Stomach (tissue), 9 donors: Measurements from ENCODE around the gene GHRL. TPM values are rescaled to one million over a fixed set of nuclear protein-coding genes. Genes with fewer than 3 reads are reported as not detected.

Source experiments
- DNase-seq, 2 donors: peaks; one replicate each; pipeline versions ENCODE4 v3.0.0 to v3.0.0-alpha.2; 2013 to 2019
- H3K27ac ChIP-seq, 5 donors: fragments of 200-600 bp in 4 of 5; sonication (generic) in 4 of 5; one replicate each; pipeline ENCODE4 v1.5.1; 2013 to 2019; ENCODE audit warnings: mild to moderate bottlenecking in 1 of 5, moderate library complexity in 1 of 5
- H3K27me3 ChIP-seq, 3 donors: fragments of 200-600 bp; sonication (generic); one replicate each; pipeline ENCODE4 v1.5.1; 2017 to 2019; ENCODE audit warnings: mixed run types in 1 of 3
- H3K36me3 ChIP-seq, 4 donors: fragments of 200-600 bp; sonication (generic); 1 replicate in 3 of 4; 2 replicates in 1 of 4; pipeline ENCODE4 v1.5.1; 2016 to 2019
- H3K4me1 ChIP-seq, 4 donors: fragments of 200-600 bp; sonication (generic); one replicate each; pipeline ENCODE4 v1.5.1; 2016 to 2019
- H3K4me3 ChIP-seq, 4 donors: fragments of 200-600 bp; sonication (generic) in 3 of 4; one replicate each; pipeline ENCODE4 v1.5.1; 2016 to 2019; ENCODE audit warnings: mild to moderate bottlenecking in 1 of 4
- H3K9me3 ChIP-seq, 4 donors: fragments of 200-600 bp; sonication (generic); one replicate each; pipeline ENCODE4 v1.5.1; 2016 to 2019
- CTCF ChIP-seq, 7 experiments: fragments of 450-650 bp in 4 of 7; fragments of 200-600 bp in 3 of 7; sonication (generic) in 3 of 7; IDR thresholded peaks; one replicate each; pipeline ENCODE4 v1.5.1; 2016 to 2019; ENCODE audit warnings: antibody characterized with exemption in 7 of 7, control low read depth in 2 of 7, mild to moderate bottlenecking in 1 of 7
- EP300 ChIP-seq: sonication (generic); formaldehyde crosslinking; IDR thresholded peaks from one replicate; pipeline ENCODE4 v1.6.1; 2017; ENCODE audit warnings: antibody characterized with exemption
- POLR2A ChIP-seq, 4 donors: fragments of 450-650 bp; IDR thresholded peaks; one replicate each; pipeline ENCODE4 v1.6.1; 2016; ENCODE audit warnings: antibody characterized with exemption in 4 of 4, control low read depth in 2 of 4, mild to moderate bottlenecking in 1 of 4, moderate library complexity in 1 of 4
- POLR2AphosphoS5 ChIP-seq, 3 donors: sonication (generic); formaldehyde crosslinking; IDR thresholded peaks; one replicate each; pipeline ENCODE4 v1.6.1; 2016; ENCODE audit warnings: antibody characterized with exemption in 3 of 3
- WGBS, 5 donors: extraction: QIAGEN DNeasy Blood & Tissue Kit in 3 of 5; methylation state at CpG; one replicate each; pipeline versions ENCODE4 v1.1.5 to v1.1.7; 2013 to 2018; 5-methylcytosine and 5-hydroxymethylcytosine counted together
- intact Hi-C: fragments of 100-400 bp; cut with DNase I; formaldehyde crosslinking; loops from one replicate; pipeline ENCODE4 v1.15.1; 2023; ENCODE audit warnings: low total_unique reads
- polyA plus RNA-seq, 3 donors: library from polyadenylated mRNA; stranded (reverse); fragments of 200-250 nt; gene quantifications; one replicate each; pipeline ENCODE4 v1.2.3, GENCODE V29; 2013
- total RNA-seq, 5 donors: library from RNA; depleted of rRNA; stranded (reverse); fragments of >200 nt; gene quantifications; one replicate each; pipeline versions ENCODE4 v1.1.0 to v1.2.3, GENCODE V29; 2014 to 2016
- donor health status: healthy with polysubstance abuse.
- donor health status: Bipolar disorder and iron deficiency.
- donor health status: healthy.

Gene GHRL
- total and polyA plus RNA-seq, 8 donors: 1.7 to 804 (median 253) TPM

- no peak for DNase-seq
- no peak for TF ChIP-seq EP300
- TF ChIP-seq CTCF (IDR thresholded peaks at IDR 0.05): no peak
- no peak for TF ChIP-seq POLR2A (IDR thresholded peaks at IDR 0.05)
- no peak for TF ChIP-seq POLR2AphosphoS5 (IDR thresholded peaks at IDR 0.05)
- peaks cover 9 to 64% (median 44%) of the 10 kb centered on the region in 4 donors for H3K4me1 ChIP-seq
- no peaks in the 10 kb centered on the region for H3K9me3 ChIP-seq
- H3K36me3 ChIP-seq: peaks cover 44 to 63% (median 61%) of the 10 kb centered on the region in 4 donors
- no peak overlapping the region for H3K27ac ChIP-seq
- intact Hi-C loops: no loop called here
- no peaks in the 10 kb centered on the region for H3K27me3 ChIP-seq
- WGBS, 5 donors: 90 to 97% (median 94%) methylated on average over 3 of the region's 3 CpGs
- no peak overlapping the region for H3K4me3 ChIP-seq
Observed at GRCh38 chr3:10317961-10318350, 25.2 kb upstream of the GHRL start.

DNA sequence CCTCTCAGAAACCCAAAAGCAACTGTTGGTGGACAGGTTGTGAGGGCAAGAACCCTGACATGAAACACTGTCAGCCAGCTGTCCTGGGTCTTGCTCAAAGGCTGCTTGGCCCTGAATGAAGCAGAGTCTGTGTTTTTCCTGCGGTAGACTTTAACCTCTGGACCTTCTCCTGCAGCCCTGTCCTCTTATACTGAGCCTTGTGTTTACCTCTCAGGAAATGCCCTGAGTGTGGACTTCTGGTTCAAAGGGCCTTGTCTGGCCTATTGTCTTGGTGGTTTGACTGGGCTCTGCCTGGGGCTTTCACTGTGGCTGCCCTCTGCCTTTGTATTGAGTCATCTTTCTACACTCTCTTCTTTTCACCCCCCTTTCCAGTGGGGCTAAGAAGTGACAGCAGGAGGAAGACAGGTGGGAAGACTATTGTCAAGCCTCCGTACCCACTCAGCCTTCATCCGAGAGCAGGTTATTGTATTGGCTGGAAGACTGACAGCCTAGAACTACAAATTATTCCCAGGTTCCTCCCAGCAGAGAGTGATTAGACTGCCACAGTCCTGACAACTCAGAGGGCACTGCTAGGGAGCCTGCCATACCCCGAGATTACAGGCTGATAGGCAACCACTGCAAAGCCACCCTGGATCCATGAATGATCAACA is 24.7 kb upstream of the GHRL start:
- Histone ChIP-seq H3K9me3 (no peaks in the 10 kb centered on the region), H3K27ac (no peak overlapping the region), H3K36me3 (peaks cover 50 to 68% (median 66%) of the 10 kb centered on the region in 4 donors), H3K4me3 (no peak overlapping the region), H3K27me3 (no peaks in the 10 kb centered on the region), H3K4me1 (peaks cover 9 to 64% (median 44%) of the 10 kb centered on the region in 4 donors)
- TF ChIP-seq POLR2A (IDR thresholded peaks at IDR 0.05) (no peak), CTCF (IDR thresholded peaks at IDR 0.05) (no peak), POLR2AphosphoS5 (IDR thresholded peaks at IDR 0.05) (no peak), EP300 (no peak)
- intact Hi-C loops: no loop called here
- WGBS, 5 donors: 83 to 93% (median 89%) methylated on average over 4 of the region's 4 CpGs
- no peak for DNase-seq

DNA sequence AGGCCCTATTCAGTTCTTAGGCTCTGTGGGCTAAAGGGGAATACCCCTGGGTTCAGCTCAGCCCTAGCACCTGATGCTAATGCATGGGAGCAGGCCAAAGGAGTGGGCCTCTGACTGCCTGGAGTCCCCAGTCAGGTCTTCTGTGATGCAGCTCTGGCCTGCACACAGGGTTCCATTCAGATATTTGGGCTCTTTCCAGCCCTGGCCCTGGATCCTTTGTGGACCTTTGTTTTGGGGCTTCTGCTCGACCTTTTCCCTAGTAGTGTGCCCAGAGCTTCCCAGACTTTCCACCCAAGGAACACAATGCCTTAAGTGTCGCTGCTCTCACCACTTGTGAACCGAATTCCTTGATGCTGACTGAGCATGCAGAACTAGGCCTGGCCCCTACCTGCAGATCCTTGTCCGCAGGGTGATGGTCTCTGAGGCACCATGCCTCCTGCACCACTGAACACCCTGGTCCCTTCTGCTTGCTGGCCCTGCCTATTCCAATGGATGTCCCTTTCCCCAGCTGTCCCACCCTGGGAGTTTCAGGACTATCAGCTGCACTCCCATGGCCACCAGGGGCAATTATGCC is 23.1 kb upstream of the GHRL start:
- no peak overlapping the region for H3K27ac ChIP-seq
- no peaks in the 10 kb centered on the region for H3K27me3 ChIP-seq
- no peaks in the 10 kb centered on the region for H3K9me3 ChIP-seq
- WGBS, 5 donors: 86 to 94% (median 91%) methylated on average over 4 of the region's 4 CpGs
- no peak overlapping the region for H3K4me3 ChIP-seq
- intact Hi-C loops: no loop called here
- no peak for DNase-seq
- peaks cover 65 to 84% (median 82%) of the 10 kb centered on the region in 4 donors for H3K36me3 ChIP-seq
- no peak for TF ChIP-seq CTCF (IDR thresholded peaks at IDR 0.05)
- TF ChIP-seq POLR2AphosphoS5 (IDR thresholded peaks at IDR 0.05): no peak
- TF ChIP-seq POLR2A (IDR thresholded peaks at IDR 0.05): no peak
- no peak for TF ChIP-seq EP300
- peaks cover 9 to 57% (median 37%) of the 10 kb centered on the region in 4 donors for H3K4me1 ChIP-seq

GRCh38 chr3:10315101-10315500 is 22.4 kb upstream of the GHRL start:
- 83 to 92% (median 88%) methylated on average over 10 to 14 of the region's 14 CpGs for WGBS, 5 donors
- peaks cover 73 to 91% (median 89%) of the 10 kb centered on the region in 4 donors for H3K36me3 ChIP-seq
- H3K4me1 ChIP-seq: peaks cover 9 to 54% (median 33%) of the 10 kb centered on the region in 4 donors
- no peaks in the 10 kb centered on the region for H3K9me3 ChIP-seq
- H3K4me3 ChIP-seq: no peak overlapping the region
- H3K27me3 ChIP-seq: no peaks in the 10 kb centered on the region
- TF ChIP-seq EP300 (no peak), POLR2AphosphoS5 (IDR thresholded peaks at IDR 0.05) (no peak), CTCF (IDR thresholded peaks at IDR 0.05) (no peak), POLR2A (IDR thresholded peaks at IDR 0.05) (no peak)
- intact Hi-C loops: no loop called here
- H3K27ac ChIP-seq: no peak overlapping the region
- DNase-seq: no peak
